Keratinocyte (primary cell): ENCODE data around the gene GPX2. TPM values are rescaled to one million over a fixed set of nuclear protein-coding genes. Genes with fewer than 3 reads are reported as not detected.

Experiments used
- DNase-seq: peaks from one replicate; pipeline ENCODE4 v3.0.0-alpha.2; 2011; ENCODE audit warnings: low read depth, missing footprints, low spot score
- FAIRE-seq: peaks from 2 replicates; lab custom pipeline; 2011; peaks lifted over from hg19 to GRCh38; lab: Jason Lieb, UNC
- H2AFZ ChIP-seq: 2 replicates; pipeline ENCODE4 v1.6.0; 2012; ENCODE audit warnings: low read length, control low read depth, inconsistent platforms; ENCODE audit not compliant: control insufficient read depth
- H3K27ac ChIP-seq: 2 replicates; pipeline ENCODE4 v1.5.1; 2011; ENCODE audit warnings: low read length; ENCODE audit not compliant: control insufficient read depth, insufficient read depth
- H3K27me3 ChIP-seq: 3 replicates; pipeline ENCODE4 v1.6.0; 2011; ENCODE audit warnings: low read length; ENCODE audit not compliant: control insufficient read depth, insufficient read depth; ENCODE audit errors: extremely low read depth
- H3K36me3 ChIP-seq, 2 experiments: 2 replicates in 1 of 2; 3 replicates in 1 of 2; pipeline ENCODE4 v1.5.1; 2011; ENCODE audit warnings: low read length in 2 of 2, mild to moderate bottlenecking in 1 of 2; ENCODE audit not compliant: control insufficient read depth in 2 of 2, insufficient read depth in 2 of 2; ENCODE audit errors: extremely low read depth in 1 of 2
- H3K4me1 ChIP-seq: 3 replicates; pipeline ENCODE4 v1.5.1; 2011; ENCODE audit warnings: low read length; ENCODE audit not compliant: control insufficient read depth, insufficient read depth; ENCODE audit errors: extremely low read depth
- H3K4me2 ChIP-seq: 3 replicates; pipeline ENCODE4 v1.6.0; 2011; ENCODE audit warnings: low read depth, low read length; ENCODE audit not compliant: control insufficient read depth, insufficient read depth; ENCODE audit errors: extremely low read depth
- H3K4me3 ChIP-seq, 3 experiments: fragments of 200-600 bp in 1 of 3; sonication (generic) in 1 of 3; 2 replicates in 2 of 3; 3 replicates in 1 of 3; pipeline ENCODE4 v1.5.1; 2011 to 2016; ENCODE audit warnings: low read length in 3 of 3, mild to moderate bottlenecking in 3 of 3, control low read depth in 2 of 3, inconsistent platforms in 1 of 3, low read depth in 1 of 3, mixed read lengths in 1 of 3, mixed run types in 1 of 3, moderate library complexity in 1 of 3; ENCODE audit not compliant: control insufficient read depth in 2 of 3, insufficient read depth in 2 of 3; ENCODE audit errors: extremely low read depth in 1 of 3
- H3K79me2 ChIP-seq: 2 replicates; pipeline ENCODE4 v1.6.0; 2012; ENCODE audit warnings: low read length; ENCODE audit not compliant: control insufficient read depth, insufficient read depth
- H3K9ac ChIP-seq: 3 replicates; pipeline ENCODE4 v1.6.0; 2011; ENCODE audit warnings: low read length; ENCODE audit not compliant: control insufficient read depth, insufficient read depth; ENCODE audit errors: extremely low read depth
- H3K9me1 ChIP-seq: 3 replicates; pipeline ENCODE4 v1.6.0; 2011; ENCODE audit warnings: low read length; ENCODE audit not compliant: control insufficient read depth, insufficient read depth; ENCODE audit errors: extremely low read depth
- H3K9me3 ChIP-seq: 2 replicates; pipeline ENCODE4 v1.5.1; 2012; ENCODE audit warnings: low read depth, low read length; ENCODE audit not compliant: control insufficient read depth
- H4K20me1 ChIP-seq: 3 replicates; pipeline ENCODE4 v1.6.0; 2011; ENCODE audit warnings: low read length; ENCODE audit not compliant: control insufficient read depth, insufficient read depth; ENCODE audit errors: extremely low read depth
- EZH2 ChIP-seq: IDR thresholded peaks from one replicate; pipeline ENCODE4 v1.6.1; 2012; ENCODE audit warnings: inconsistent platforms, mild to moderate bottlenecking, low read length, moderate library complexity
- dilution Hi-C: fragments of 300-500 bp; cut with MboI; formaldehyde crosslinking; loops from one replicate; pipeline ENCODE4 v1.7.0; 2020; ENCODE audit warnings: low sequenced_read_pairs; ENCODE audit not compliant: extremely low pct_ligation_motif_present
- polyA plus RNA-seq, 5 experiments: library from polyadenylated mRNA; depleted of rRNA in 3 of 5; stranded (reverse) in 3 of 5; stranded (forward) in 1 of 5; unstranded in 1 of 5; fragments of >200 nt; gene quantifications; 1 replicate in 1 of 5; 2 replicates in 3 of 5; 3 replicates in 1 of 5; pipeline versions ENCODE4 v1.2.1 to v1.2.3, GENCODE V29; 2011 to 2012; ENCODE audit warnings: missing spikeins in 2 of 5, low read depth in 1 of 5, low replicate concordance in 1 of 5
- TF ChIP-seq, protein P1 (sequence below), 3 experiments: IDR thresholded peaks in 1 of 3; conservative IDR thresholded peaks in 1 of 3; optimal IDR thresholded peaks in 1 of 3; 2 replicates in 2 of 3; 3 replicates in 1 of 3; pipeline versions ENCODE3 to v1.5.1; 2011; ENCODE audit warnings: low read length in 3 of 3, mild to moderate bottlenecking in 3 of 3, moderate library complexity in 2 of 3, control low read depth in 1 of 3, inconsistent platforms in 1 of 3; ENCODE audit not compliant: insufficient read depth in 2 of 3; ENCODE audit errors: extremely low read depth in 1 of 3

The GPX2 gene
- polyA plus RNA-seq, 1 donor (not counting 4 experiments of a cell fraction or from before 2014, with no cell fraction given), result 47.0 TPM

DNA sequence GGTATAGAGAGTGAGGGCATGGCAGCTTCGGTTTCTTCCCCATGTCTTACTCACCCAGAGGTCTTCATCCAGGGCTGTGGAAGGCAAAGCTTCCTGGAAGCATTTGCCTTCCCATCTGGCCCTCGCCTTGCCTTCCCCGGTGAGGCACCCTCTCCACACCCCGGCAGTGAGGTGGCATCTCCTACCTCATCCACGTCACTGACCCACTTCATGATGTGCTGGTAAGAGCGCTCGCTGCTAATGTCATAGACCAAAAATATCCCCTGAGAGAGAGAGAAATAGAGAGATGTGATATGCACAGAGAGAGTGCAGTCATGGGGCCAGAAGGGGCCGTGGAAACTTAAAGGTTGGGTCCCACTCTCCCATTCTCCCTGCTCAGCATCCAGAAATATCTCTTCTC is 8.3 kb upstream of the GPX2 start:
- dilution Hi-C loops, result no loop called here
- DNase-seq (no peak), FAIRE-seq (no peak)
- H3K9me3 ChIP-seq, result no peaks in the 10 kb centered on the region
- no peaks in the 10 kb centered on the region for H3K27me3 ChIP-seq
- no peak overlapping the region for H3K4me3 ChIP-seq
- no peak overlapping the region for H2AFZ ChIP-seq
- no peak overlapping the region for H3K4me2 ChIP-seq
- TF ChIP-seq, protein P1, sequence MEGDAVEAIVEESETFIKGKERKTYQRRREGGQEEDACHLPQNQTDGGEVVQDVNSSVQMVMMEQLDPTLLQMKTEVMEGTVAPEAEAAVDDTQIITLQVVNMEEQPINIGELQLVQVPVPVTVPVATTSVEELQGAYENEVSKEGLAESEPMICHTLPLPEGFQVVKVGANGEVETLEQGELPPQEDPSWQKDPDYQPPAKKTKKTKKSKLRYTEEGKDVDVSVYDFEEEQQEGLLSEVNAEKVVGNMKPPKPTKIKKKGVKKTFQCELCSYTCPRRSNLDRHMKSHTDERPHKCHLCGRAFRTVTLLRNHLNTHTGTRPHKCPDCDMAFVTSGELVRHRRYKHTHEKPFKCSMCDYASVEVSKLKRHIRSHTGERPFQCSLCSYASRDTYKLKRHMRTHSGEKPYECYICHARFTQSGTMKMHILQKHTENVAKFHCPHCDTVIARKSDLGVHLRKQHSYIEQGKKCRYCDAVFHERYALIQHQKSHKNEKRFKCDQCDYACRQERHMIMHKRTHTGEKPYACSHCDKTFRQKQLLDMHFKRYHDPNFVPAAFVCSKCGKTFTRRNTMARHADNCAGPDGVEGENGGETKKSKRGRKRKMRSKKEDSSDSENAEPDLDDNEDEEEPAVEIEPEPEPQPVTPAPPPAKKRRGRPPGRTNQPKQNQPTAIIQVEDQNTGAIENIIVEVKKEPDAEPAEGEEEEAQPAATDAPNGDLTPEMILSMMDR (optimal IDR thresholded peaks at IDR 0.05 in 1 of 3, IDR thresholded peaks at IDR 0.05 in 1 of 3, conservative IDR thresholded peaks at IDR 0.05 in 1 of 3; ENCODE audit: extremely low read depth in 1 of 3, insufficient read depth in 2 of 3, low read length in 3 of 3), result no peak
- TF ChIP-seq EZH2, result no peak
- H3K9ac ChIP-seq, result no peak overlapping the region
- H3K4me1 ChIP-seq, result no peaks in the 10 kb centered on the region
- H3K79me2 ChIP-seq, result no peaks in the 10 kb centered on the region
- no peak overlapping the region for H3K27ac ChIP-seq
- no peaks in the 10 kb centered on the region for H3K36me3 ChIP-seq
- H4K20me1 ChIP-seq, result no peaks in the 10 kb centered on the region
- no peaks in the 10 kb centered on the region for H3K9me1 ChIP-seq

DNA sequence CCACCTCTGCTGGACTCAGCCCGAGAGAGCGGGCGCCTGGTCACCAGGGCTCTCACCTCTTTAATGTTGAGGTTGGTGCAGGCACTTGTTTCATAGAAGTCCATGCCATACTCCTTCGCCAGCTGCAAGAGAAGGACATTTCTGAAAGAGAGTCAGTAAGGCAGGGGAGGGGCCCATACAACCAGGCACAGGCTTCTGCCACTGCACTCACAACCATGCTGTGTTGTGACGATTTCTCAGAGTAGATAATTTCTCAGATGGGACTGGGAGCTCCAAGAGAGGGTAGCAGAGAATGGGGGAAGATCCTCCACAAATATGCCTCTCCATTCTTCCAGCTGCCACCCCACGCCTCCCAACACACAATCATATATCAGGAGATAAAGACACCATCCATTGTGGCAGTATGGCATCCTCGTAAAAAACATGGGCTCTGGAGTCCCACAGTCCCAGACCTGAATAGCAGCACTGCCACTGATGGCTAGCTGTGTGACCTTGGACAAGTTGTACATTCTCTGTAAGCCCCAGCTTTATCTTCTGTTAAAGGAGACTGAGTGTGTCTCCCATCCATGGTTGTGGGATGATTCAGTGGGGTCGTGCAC is 6.2 kb upstream of the GPX2 start:
- Histone ChIP-seq H3K4me1 (no peaks in the 10 kb centered on the region), H3K36me3 (peaks cover 0 to 4% of the 10 kb centered on the region in 2 experiments), H2AFZ (no peak overlapping the region), H3K9ac (no peak overlapping the region), H3K79me2 (no peaks in the 10 kb centered on the region), H4K20me1 (no peaks in the 10 kb centered on the region), H3K9me1 (no peaks in the 10 kb centered on the region), H3K4me2 (no peak overlapping the region), H3K9me3 (no peaks in the 10 kb centered on the region), H3K27ac (no peak overlapping the region), H3K4me3 (no peak overlapping the region), H3K27me3 (no peaks in the 10 kb centered on the region)
- no peak for DNase-seq
- dilution Hi-C loops, result no loop called here
- TF ChIP-seq, protein P1 (optimal IDR thresholded peaks at IDR 0.05 in 1 of 3, IDR thresholded peaks at IDR 0.05 in 1 of 3, conservative IDR thresholded peaks at IDR 0.05 in 1 of 3; ENCODE audit: extremely low read depth in 1 of 3, insufficient read depth in 2 of 3, low read length in 3 of 3), result no peak
- TF ChIP-seq EZH2, result no peak
- FAIRE-seq, result no peak
